ENCODE results near the gene AMPH.

Gene AMPH

GRCh38 chr7:38548605-38549004 lies 82.6 kb downstream of the AMPH start:
- ChIA-PET POLR2A (ENCODE audit: low non-redundant PET) (no interaction called here), CTCF (interaction anchor here (0.7 kb wide), 1 partner anchor 1050 kb away, joined by 3 read pairs; no protein-coding TSS in a partner anchor)
- no peak for DNase-seq (ENCODE audit: low spot score)
- H3K27ac ChIP-seq, result no peak overlapping the region
- TF ChIP-seq CTCF (conservative IDR thresholded peaks at IDR 0.05; ENCODE audit: low read depth), result no peak

GRCh38 chr7:38546763-38547162 lies 84.4 kb downstream of the AMPH start:
- no peak overlapping the region for H3K27ac ChIP-seq
- ChIA-PET POLR2A (ENCODE audit: low non-redundant PET) (no interaction called here), CTCF (no interaction called here)
- no peak for TF ChIP-seq CTCF (conservative IDR thresholded peaks at IDR 0.05; ENCODE audit: low read depth)
- no peak for DNase-seq (ENCODE audit: low spot score)

- ChIA-PET POLR2A (ENCODE audit: low non-redundant PET) (no interaction called here), CTCF (interaction anchor here (0.6 kb wide), 1 partner anchor 61 kb away, joined by 3 read pairs; no protein-coding TSS in a partner anchor)
- no peak for TF ChIP-seq CTCF (conservative IDR thresholded peaks at IDR 0.05; ENCODE audit: low read depth)
- H3K27ac ChIP-seq, result no peak overlapping the region
- DNase-seq (ENCODE audit: low spot score), result no peak
These were observed 85.2 kb downstream of the AMPH start for GRCh38 chr7:38545977-38546376.

GRCh38 chr7:38542156-38542555 lies 89.0 kb downstream of the AMPH start:
- H3K27ac ChIP-seq, result no peak overlapping the region
- POLR2A ChIA-PET (ENCODE audit: low non-redundant PET), result no interaction called here
- no peak for DNase-seq (ENCODE audit: low spot score)
- CTCF ChIA-PET, result no interaction called here
- no peak for TF ChIP-seq CTCF (conservative IDR thresholded peaks at IDR 0.05; ENCODE audit: low read depth)

GRCh38 chr7:38541440-38541839 lies 89.7 kb downstream of the AMPH start:
- ChIA-PET CTCF (no interaction called here), POLR2A (ENCODE audit: low non-redundant PET) (no interaction called here)
- no peak overlapping the region for H3K27ac ChIP-seq
- no peak for DNase-seq (ENCODE audit: low spot score)
- TF ChIP-seq CTCF (conservative IDR thresholded peaks at IDR 0.05; ENCODE audit: low read depth), result no peak

GRCh38 chr7:38539477-38540081 lies 91.6 kb downstream of the AMPH start:
- no peak for DNase-seq (ENCODE audit: low spot score)
- no peak overlapping the region for H3K27ac ChIP-seq
- POLR2A ChIA-PET (ENCODE audit: low non-redundant PET), result no interaction called here
- no peak for TF ChIP-seq CTCF (conservative IDR thresholded peaks at IDR 0.05; ENCODE audit: low read depth)
- CTCF ChIA-PET, result no interaction called here

Data from RWPE1 (cell line).